Kidney (tissue), 14 donors: ENCODE results near the gene FYCO1. TPM values are rescaled to one million over a fixed set of nuclear protein-coding genes. Genes with fewer than 3 reads are reported as not detected.

Experiments
- DNase-seq, 5 donors: peaks; one replicate each; pipeline ENCODE4 v3.0.0-alpha.2; 2013 to 2020
- FAIRE-seq: peaks from 2 replicates; lab custom pipeline; 2012; peaks lifted over from hg19 to GRCh38; lab: Jason Lieb, UNC
- H3K27ac ChIP-seq, 2 donors: one replicate each; pipeline ENCODE4 v1.7.0; 2013; ENCODE audit warnings: low read depth in 2 of 2, low read length in 2 of 2, inconsistent platforms in 1 of 2
- H3K27me3 ChIP-seq: one replicate; pipeline ENCODE4 v1.7.1; 2013; ENCODE audit warnings: low read length, inconsistent platforms; ENCODE audit not compliant: control insufficient read depth, insufficient read depth
- H3K36me3 ChIP-seq, 3 donors: one replicate each; pipeline versions ENCODE4 v1.7.0 to v1.7.1; 2013; ENCODE audit warnings: low read length in 3 of 3, control low read depth in 1 of 3, inconsistent platforms in 1 of 3; ENCODE audit not compliant: insufficient read depth in 3 of 3, control insufficient read depth in 2 of 3
- H3K4me1 ChIP-seq, 3 donors: one replicate each; pipeline versions ENCODE4 v1.7.0 to v1.7.1; 2013; ENCODE audit warnings: low read length in 3 of 3, inconsistent platforms in 1 of 3, low read depth in 1 of 3; ENCODE audit not compliant: control insufficient read depth in 2 of 3, insufficient read depth in 2 of 3
- H3K4me3 ChIP-seq, 3 donors: one replicate each; pipeline versions ENCODE4 v1.7.0 to v1.8.1; 2013; ENCODE audit warnings: low read length in 3 of 3, control low read depth in 1 of 3, inconsistent platforms in 1 of 3
- H3K9ac ChIP-seq, 3 donors: one replicate each; pipeline versions ENCODE4 v1.7.0 to v1.7.1; 2013; ENCODE audit warnings: low read length in 3 of 3, control low read depth in 1 of 3, inconsistent platforms in 1 of 3
- H3K9me3 ChIP-seq, 3 donors: one replicate each; pipeline versions ENCODE4 v1.7.0 to v1.7.1; 2013; ENCODE audit warnings: low read length in 3 of 3, control low read depth in 1 of 3, inconsistent platforms in 1 of 3; ENCODE audit not compliant: control insufficient read depth in 2 of 3, insufficient read depth in 1 of 3
- CTCF ChIP-seq: IDR thresholded peaks from 3 replicates; pipeline ENCODE4 v1.5.1; 2012; ENCODE audit warnings: mild to moderate bottlenecking, moderate library complexity, borderline replicate concordance; ENCODE audit not compliant: insufficient read depth; ENCODE audit errors: extremely low read depth
- intact Hi-C: fragments of 100-400 bp; cut with DNase I; formaldehyde crosslinking; loops from one replicate; pipeline ENCODE4 v1.11.1; 2022
- polyA plus RNA-seq: library from polyadenylated mRNA; stranded (reverse); fragments of 350-450 nt; fragmentation: Illumina TruSeq; extraction: RNeasy Lipid Tissue Mini Kit (QIAGEN cat#74804); gene quantifications from one replicate; pipeline ENCODE4 v1.2.3, GENCODE V29; 2014; ENCODE audit warnings: low read depth, low replicate concordance; ENCODE audit not compliant: insufficient read depth
- total RNA-seq: library from RNA; stranded (reverse); fragmentation: NEBNext Ultra II Directional; extraction: Animal tissue kit (Norgen Biotek cat#: 25700); gene quantifications from one replicate; pipeline ENCODE4 v1.2.1, GENCODE V29; 2021
- donor health status: control.
- donor health status: control.
- donor health status: control.
- donor health status: control.
- donor health status: control.
- donor health status: DM: yes; HTN: yes; CAD: no.
- donor health status: Normal renal cell carcinoma (clear cell type).

Gene FYCO1
- total and polyA plus RNA-seq, 2 donors from 2014 or later, result 11.1 to 39.1 TPM

GRCh38 chr3:45975686-45976085 lies 19.9 kb downstream of the FYCO1 start:
- Histone ChIP-seq H3K9ac (no peak overlapping the region), H3K36me3 (peaks cover 0 to 28% (median 23%) of the 10 kb centered on the region in 3 donors), H3K4me3 (no peak overlapping the region), H3K27me3 (no peaks in the 10 kb centered on the region), H3K4me1 (no peaks in the 10 kb centered on the region), H3K9me3 (no peaks in the 10 kb centered on the region), H3K27ac (no peak overlapping the region)
- FAIRE-seq, result no peak
- intact Hi-C loops, result no loop called here
- TF ChIP-seq CTCF, result no peak
- no peak for DNase-seq

GRCh38 chr3:45974686-45975085 lies 20.9 kb downstream of the FYCO1 start:
- DNase-seq (no peak), FAIRE-seq (no peak)
- no peak for TF ChIP-seq CTCF
- Histone ChIP-seq H3K27me3 (no peaks in the 10 kb centered on the region), H3K27ac (no peak overlapping the region), H3K9me3 (no peaks in the 10 kb centered on the region), H3K9ac (no peak overlapping the region), H3K4me3 (no peak overlapping the region), H3K4me1 (no peaks in the 10 kb centered on the region), H3K36me3 (peaks cover 0 to 34% (median 22%) of the 10 kb centered on the region in 3 donors)
- intact Hi-C loops, result no loop called here

GRCh38 chr3:45972534-45973402 lies 22.9 kb downstream of the FYCO1 start:
- no peak for FAIRE-seq
- no peaks in the 10 kb centered on the region for H3K27me3 ChIP-seq
- no peaks in the 10 kb centered on the region for H3K9me3 ChIP-seq
- intact Hi-C loops, result no loop called here
- no peak overlapping the region for H3K27ac ChIP-seq
- H3K9ac ChIP-seq, result no peak overlapping the region
- no peak overlapping the region for H3K4me3 ChIP-seq
- H3K36me3 ChIP-seq, result peaks cover 0 to 42% (median 24%) of the 10 kb centered on the region in 3 donors
- no peak for TF ChIP-seq CTCF
- H3K4me1 ChIP-seq, result no peaks in the 10 kb centered on the region
- DNase-seq, result no peak
